HG02610 (cell line): ENCODE data around the gene NUDT8.
"Not testable (repeated sequence)": the region's sequence is repeated elsewhere in the genome, so short reads cannot be mapped to it uniquely, and the experiment has no call there.

Experiments
- ATAC-seq: cut with Tn5 transposase; IDR thresholded peaks from one replicate; pipeline ENCODE4 v1.9.1; 2021; ENCODE audit warnings: mild to moderate bottlenecking, moderate library complexity; ENCODE audit not compliant: unreplicated experiment

The NUDT8 gene

DNA sequence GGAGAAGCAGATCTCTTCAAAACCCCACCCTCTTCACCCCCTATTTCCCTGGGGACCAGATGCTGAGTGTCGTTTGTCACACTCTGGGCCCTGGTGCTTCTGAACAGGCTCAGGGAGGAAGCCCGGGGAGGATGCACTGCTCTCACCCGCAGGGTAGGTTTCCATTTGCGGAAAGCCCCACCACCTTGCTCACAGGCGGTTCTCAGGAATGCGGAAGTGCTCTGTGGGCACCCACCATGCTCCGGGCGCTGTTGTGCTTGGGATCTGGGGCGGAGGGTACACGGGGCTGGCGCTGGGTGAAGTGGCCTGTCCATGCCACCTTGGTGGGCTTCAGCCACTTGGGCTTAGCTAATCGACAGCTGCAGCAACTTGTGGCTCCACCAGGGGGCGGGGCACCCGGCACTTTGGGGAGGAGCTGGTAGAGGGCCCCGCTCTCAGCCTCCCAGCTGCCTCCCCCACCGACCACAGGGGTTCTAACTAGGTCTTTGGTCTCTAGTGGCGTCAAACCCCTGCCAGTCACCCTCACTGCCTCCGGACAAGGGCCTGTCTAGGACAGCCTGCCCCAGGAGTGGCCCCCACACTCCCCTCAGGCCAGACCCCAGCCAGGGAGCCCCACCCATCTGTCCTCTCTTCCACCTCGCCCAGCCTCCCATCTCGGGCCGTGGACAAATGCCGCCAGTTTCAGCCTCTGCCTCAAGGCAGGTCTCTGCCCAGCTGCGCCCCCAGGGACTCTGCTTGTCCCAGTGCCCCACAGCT lies 15.6 kb downstream of the NUDT8 start:
- ATAC-seq: peak; percentile 83

DNA sequence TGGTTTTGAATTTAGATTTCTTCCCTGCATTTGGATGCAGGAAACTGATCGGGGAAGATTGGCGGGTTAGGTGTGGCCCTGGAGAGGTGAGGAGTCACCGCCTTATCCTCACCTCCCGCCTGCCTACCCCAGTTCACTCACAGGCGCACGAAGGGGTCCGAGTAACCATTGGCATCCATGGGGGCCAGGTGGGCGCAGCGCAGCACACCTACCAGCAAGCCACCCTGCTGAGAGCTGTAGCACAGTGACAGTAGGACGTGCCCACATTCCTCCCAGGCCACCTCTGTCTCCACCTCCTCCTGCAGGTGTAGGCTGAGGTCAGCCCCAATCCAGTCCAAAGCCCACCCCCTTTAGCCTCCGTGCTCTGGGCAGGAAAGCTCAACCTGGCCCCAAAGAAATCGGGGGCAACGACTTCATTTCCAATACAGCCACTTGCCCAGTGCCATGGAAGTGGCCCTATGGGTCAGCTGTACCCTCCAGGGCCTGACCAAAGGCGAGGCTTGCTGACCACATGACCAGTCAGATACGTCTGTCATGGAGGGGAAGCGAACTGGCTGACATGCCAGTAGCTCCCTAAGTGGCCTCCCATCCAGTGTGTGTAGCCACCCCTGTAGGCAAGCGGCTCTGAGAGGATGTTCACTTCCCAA lies 16.3 kb downstream of the NUDT8 start:
- no peak for ATAC-seq

DNA sequence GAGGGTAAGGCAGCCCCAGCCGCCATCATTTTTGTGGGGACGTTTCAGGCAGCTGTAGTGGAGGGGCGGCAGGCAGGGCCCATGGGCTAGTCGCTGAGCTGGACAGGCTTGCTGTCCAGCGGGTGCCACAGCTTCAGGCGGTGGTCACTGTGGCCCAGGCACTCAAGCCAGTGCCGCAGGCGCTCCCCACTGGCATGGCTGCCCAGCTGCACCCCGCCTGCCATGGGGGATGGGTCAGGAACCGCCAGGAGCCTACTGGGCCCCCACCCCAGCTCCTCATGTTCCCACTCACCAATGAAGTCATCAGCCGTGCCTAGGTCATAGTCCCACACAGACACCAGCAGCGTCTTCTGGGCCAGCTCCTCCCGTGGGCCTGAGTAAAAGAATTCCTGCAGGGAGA lies 17.0 kb downstream of the NUDT8 start:
- no peak for ATAC-seq

DNA sequence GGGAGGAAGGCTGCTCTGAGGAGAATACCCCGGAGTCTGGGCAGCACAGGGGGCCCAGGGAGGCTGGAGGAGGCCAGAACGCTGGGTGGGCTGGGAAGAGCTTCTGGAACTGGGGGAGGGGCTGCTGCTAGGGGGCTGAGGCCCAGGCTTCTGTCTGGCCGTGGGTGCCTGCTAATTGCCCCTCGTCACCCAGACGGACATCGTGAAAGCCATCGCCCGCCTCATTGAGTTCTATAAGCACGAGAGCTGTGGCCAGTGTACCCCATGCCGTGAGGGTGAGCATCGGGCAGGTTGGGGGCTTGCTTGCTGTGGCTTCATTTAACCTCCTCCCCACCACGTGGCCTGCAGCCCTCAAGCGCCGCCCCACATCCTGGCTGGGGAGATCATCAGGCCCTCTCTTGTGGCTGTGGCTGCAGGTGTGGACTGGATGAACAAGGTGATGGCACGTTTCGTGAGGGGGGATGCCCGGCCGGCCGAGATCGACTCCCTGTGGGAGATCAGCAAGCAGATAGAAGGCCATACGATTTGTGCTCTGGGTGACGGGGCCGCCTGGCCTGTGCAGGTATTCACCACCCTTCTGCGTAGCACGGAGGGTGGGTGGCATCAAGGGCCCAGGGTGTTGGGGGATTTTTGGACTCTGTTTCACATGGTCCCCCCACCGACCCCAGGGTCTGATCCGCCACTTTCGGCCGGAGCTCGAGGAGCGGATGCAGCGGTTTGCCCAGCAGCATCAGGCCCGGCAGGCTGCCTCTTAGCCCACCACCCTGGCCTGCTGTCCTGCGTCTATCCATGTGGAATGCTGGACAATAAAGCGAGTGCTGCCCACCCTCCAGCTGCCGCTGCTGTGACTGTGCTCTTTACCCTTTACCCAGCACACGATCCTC lies 17.8 kb downstream of the NUDT8 start:
- ATAC-seq: no peak

DNA sequence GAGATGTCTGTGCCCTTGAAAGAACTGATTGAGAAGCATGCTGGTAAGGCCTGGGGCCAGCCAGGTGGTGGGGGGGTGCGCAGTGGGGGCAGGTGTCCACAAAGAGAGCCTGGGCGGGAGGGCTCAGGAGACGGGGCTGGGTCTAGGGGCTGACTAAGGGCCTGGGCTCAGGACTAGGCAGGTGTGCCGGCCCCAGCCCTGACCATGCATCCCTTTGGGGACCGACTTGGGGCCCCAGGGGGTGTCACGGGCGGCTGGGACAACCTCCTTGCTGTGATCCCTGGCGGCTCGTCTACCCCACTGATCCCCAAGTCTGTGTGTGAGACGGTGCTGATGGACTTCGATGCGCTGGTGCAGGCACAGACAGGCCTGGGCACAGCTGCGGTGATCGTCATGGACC lies 18.6 kb downstream of the NUDT8 start:
- no peak for ATAC-seq

DNA sequence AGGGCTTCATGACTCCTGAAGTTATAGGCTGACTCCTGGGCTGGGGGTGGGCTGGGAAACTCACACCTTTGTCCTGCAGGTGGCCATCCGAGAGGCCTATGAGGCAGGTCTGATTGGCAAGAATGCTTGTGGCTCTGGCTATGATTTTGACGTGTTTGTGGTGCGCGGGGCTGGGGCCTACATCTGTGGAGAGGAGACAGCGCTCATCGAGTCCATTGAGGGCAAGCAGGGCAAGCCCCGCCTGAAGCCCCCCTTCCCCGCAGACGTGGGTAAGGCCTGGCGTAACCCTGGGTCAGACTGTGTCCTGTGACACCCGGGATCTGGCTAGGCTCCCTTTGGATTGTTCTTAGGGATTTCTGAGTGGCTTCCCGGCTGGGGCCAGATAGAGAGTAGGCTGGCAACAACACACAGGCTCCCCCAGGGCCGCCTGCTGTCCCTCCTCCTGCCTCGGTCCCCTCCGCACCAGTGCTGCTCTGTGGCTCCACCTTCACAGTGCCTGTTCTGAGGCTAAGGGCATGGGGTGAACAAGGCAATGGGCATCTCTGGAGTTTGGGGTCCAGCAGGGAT lies 19.4 kb downstream of the NUDT8 start:
- no peak for ATAC-seq

DNA sequence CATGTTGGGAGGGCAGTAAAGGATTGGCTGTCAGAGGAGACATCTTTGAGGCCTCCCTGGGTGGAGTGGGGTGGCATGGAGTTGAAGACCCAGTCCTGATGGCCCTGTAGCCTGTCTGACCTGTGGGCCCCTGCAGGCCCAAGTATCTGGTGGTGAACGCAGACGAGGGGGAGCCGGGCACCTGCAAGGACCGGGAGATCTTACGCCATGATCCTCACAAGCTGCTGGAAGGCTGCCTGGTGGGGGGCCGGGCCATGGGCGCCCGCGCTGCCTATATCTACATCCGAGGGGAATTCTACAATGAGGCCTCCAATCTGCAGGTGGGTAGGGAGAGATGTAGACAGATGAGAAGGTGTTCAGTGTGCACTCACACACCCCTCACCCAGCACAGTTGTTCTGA lies 20.4 kb downstream of the NUDT8 start:
- no peak for ATAC-seq

DNA sequence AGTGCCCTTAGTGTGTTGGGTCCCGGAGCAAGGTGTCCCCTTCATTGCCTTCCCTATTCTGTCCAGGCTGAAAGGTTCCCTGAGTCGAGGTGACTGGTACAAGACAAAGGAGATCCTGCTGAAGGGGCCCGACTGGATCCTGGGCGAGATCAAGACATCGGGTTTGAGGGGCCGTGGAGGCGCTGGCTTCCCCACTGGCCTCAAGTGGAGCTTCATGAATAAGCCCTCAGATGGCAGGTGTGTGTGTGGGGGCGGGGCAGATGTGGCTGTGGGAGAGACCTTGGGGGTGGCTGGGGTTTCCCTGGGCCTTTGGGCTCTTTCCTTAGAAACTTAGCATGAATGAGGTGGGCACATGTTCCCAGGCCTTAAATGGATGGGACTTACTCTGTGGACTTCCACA lies 21.3 kb downstream of the NUDT8 start:
- no peak for ATAC-seq

DNA sequence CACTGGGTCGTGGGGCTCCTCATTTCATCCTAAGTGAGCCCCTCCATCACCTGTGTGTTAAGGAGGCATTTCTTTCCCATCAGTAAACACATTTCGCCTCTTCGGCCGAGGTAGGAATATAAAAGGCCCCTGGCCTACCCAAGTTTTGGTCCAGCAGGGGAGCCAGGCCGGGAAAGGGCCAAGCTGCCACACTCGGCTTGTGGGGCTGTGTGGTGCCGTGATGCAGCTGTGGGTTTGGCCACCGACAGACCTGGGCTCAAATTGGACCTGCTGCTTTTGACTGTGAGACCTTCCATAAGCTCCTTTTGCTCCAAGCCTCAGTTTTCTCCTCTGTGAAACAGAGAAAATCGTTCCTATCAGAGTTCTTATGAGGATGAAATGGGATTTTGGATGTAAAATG lies 22.2 kb downstream of the NUDT8 start:
- ATAC-seq: no peak

DNA sequence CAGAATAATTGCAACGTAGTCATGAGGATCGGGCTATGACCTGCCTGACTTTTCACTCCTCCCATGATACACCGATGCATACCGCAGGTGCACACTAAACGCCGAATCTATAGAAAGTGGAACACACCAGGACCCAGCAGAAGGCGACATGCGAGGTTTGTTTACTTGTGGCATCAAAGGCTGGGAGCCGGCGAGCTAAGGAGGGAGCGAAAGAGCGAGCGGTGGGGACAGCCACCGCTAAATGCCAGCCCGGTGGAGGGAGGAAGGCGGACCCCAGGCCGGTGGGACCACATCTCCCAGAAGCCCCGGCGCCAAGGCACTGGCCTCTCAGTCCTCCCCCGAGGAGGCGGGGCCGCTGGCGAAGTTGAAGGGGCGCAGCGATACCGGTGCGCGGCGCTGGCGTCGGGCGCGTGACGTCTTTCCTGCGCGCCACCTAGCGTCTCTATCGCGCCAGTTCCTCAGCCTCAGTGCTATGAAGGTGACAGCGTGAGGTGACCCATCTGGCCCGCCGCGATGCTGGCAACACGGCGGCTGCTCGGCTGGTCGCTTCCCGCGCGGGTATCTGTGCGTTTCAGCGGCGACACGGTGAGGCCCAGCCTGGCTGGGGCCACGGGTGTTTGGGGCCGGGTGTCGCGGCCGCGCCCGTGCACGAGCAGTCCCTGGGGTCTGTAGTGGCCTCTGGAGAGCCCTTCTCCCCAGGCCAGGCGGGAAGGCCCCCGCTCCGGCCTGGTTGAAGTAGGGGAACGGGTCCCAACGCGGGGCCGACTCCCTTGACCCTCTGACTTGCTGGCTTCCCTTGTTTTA lies 23.0 kb downstream of the NUDT8 start, which contains the start of gene NDUFV1:
Gene NDUFV1, plus strand, starts transcription at position 445 of the 804 bp plus-strand sequence. Its CDS starts 69 bp downstream, at position 514.
- peak; percentile 87 for ATAC-seq

DNA sequence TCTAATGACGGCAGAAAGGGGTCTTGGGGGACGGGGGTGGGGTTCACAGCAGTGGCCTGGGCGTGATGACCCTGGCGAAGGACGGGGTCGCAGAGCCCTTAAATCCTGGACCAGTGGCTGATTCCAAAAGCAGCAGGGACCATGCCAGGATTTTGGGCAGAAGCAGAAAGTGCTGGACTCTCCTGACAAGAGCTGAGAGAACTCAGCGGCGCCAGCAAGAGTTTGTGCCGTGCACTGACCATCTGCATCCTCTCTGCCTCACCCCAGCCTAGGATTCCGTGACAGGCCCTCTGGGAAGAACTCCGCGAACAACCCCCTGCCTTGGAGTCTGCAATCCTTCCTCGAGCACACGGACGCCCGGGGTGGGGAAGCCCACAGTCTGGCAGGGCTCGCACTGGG lies 23.6 kb downstream of the NUDT8 start:
- ATAC-seq: no peak

DNA sequence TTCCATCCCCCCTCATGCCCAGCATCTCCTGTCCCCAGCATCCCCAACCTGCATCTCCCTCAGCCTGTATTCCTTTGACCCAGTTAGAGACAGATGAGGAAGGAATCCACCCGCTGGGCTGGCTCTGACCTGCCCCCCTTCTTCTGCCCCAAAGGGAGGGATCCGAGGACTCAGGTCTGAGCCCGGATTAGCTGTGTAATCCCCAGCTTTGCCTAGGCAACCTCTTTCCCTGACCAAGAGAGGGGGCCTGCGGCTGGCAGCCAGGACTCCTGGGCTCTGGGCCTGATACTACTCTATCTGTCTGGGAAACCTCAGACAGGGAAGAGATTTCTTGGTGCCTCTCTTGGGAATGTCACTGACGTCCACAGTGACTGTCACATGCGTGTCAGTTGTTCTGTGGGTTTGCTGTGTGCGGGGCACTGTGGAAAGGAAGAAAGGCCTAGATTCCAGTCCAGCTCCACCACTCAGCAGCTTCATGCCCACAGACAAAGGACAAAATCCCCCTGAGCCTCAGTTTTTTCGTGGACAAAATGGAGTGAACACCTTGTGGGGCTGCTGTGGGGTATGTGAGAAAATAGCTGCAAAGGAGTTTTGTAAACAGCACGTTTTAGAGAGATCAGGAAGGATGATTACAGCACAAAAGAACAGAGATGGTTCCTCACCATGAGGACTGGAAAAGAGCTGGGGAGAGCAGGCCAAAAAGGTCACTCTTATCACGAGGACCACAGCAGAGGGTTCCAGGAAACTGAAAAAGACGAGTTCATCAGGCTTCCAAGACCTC lies 24.3 kb downstream of the NUDT8 start:
- no peak for ATAC-seq

DNA sequence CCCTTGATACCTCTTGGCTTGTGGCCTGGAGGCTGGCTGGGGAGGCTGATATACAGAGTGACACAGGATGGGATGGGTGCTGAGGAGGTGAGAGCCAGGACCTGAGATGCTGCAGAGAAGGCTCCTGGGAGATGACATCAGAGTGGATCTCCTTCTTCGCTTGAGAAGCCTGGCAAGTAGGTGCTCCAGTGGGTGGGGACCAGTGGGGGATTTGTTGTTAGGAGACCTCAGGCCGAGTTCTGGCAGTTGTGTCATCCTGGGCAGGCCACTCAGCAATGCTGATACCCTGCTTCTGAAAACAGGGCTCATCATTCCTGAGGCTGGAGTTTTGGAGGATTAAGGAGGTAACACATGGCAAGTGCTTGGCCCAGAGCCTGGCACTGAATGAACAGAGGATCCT lies 24.9 kb downstream of the NUDT8 start:
- no peak for ATAC-seq

DNA sequence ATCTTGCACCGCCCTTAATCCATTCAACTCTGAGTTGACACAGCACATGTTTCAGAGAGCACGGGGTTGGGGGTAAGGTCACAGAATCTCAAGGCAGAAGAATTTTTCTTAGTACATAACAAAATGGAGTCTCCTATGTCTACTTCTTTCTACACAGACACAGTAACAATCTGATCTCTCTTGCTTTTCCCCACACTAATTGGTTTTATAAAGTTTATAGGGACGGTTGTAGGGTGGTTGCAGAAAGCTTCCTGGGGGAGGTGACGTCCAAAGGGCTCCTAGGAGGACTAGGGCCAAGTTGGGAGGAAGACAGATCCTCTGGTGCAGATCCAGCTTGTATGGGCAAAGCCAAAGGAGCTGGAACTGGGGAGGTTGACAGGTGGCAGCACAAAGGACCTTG lies 25.6 kb downstream of the NUDT8 start:
- ATAC-seq: not testable (repeated sequence)

DNA sequence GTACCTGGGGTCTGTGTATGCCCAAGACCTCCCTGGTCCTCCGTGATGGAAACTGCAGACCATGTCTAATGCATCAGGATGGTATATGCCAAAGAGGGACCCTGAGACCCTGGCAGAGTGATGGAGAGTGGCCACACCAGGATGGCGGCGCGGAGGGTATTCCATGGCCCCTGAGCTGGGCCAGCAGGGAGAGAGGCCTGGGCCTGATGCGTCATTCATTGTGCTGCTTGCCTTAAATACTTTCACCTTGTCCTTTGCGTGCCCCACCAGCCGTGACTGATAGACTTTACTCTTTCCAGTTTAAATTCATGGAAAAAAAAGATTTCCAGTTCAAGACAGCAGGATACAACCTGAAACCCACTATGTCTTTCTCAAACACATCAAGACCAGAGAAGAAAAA lies 28.6 kb downstream of the NUDT8 start:
- ATAC-seq: no peak

DNA sequence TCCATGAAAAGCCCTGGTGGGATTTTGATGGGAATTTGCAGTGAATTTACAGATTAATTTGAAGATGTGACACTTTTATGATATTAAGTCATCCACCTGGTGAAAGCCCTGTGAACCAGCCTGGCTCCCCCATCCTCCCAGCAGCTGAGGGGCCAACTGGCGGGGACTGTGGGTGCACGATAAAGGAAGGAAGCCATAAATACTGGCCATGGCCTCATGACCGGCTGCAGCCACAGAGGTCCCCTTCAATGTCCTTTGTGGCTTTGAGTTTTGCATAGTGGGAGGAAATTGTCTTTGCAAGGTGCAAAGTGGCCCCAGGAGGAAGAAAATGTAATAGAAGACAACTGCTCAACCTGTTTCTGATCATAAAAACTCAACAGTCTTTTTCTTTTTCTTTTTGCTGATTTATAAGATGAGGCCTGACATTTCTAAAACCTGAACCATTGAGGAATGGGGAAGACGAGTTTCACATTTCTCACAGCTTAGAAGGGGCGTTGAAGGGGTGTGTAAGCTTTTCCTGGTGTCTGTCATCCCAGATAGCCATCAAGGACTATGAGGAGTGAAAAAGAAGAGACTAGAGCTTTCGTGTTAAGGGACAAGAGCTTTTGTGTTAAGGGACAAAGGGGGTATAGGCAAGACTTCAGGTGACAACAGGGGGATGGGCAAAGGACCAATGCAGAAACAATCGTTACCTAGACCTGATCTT lies 29.3 kb downstream of the NUDT8 start:
- no peak for ATAC-seq

DNA sequence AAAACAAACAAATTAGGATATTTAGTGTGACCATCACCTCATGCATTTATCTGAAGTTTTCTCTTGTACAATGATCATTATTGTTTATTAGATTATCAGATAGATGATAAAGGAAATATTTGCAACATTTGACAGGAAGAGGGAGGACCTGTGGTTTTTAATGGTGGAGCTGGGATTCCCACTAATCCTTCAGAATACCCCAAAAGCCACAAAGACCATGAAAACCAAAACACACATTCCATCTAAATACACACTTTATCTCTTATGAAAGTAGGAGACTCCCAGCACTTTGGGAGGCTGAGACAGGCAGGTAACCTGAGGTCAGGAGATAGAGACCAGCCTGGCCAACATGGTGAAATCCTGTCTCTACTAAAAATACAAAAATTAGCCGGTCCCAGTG lies 30.6 kb downstream of the NUDT8 start:
- no peak for ATAC-seq

DNA sequence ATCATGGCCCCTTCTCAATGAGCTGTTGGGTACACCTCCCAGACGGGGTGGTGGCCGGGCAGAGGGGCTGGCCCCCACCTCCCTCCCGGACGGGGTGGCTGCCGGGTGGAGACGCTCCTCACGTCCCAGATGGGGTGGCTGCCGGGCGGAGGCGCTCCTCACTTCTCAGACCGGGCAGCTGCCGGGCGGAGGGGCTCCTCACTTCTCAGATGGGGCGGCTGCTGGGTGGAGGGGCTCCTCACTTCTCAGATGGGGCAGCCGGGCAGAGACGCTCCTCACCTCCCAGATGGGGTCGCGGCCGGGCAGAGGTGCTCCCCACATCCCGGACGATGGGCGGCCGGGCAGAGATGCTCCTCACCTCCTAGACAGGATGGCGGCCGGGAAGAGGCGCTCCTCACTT lies 31.8 kb downstream of the NUDT8 start:
- ATAC-seq: not testable (repeated sequence)

DNA sequence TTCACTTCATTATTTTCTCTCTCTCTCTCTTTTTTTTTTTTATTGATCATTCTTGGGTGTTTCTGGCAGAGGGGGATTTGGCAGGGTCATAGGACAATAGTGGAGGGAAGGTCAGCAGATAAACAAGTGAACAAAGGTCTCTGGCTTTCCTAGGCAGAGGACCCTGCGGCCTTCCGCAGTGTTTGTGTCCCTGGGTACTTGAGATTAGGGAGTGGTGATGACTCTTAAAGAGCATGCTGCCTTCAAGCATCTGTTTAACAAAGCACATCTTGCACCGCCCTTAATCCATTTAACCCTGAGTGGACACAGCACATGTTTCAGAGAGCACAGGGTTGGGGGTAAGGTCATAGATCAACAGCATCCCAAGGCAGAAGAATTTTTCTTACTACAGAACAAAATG lies 32.3 kb downstream of the NUDT8 start:
- not testable (repeated sequence) for ATAC-seq
